K562 (cell line): ENCODE data around the gene ADGRB2. TPM values are rescaled to one million over a fixed set of nuclear protein-coding genes. Genes with fewer than 3 reads are reported as not detected.

Source experiments
- BRD9 ChIP-seq: fragments of 450-650 bp; IDR thresholded peaks from 2 replicates; pipeline ENCODE4 v1.6.1; 2018; ENCODE audit warnings: low read depth; ENCODE audit not compliant: partially characterized antibody
- FOSL1 ChIP-seq: fragments of 200-800 bp; sonication (Bioruptor generic); conservative IDR thresholded peaks from 2 replicates; pipeline ENCODE4 v1.6.1; 2016; ENCODE audit warnings: missing genetic modification characterization, missing compliant biosample characterization
- HDAC1 ChIP-seq, 2 experiments: fragments of 450-650 bp; IDR thresholded peaks; 2 replicates each; pipeline ENCODE4 v1.6.1; 2016 to 2017; ENCODE audit warnings: inconsistent platforms in 1 of 2, mild to moderate bottlenecking in 1 of 2, moderate library complexity in 1 of 2
- KDM2B ChIP-seq: fragments of 250-450 bp; sonication (Bioruptor Pico); IDR thresholded peaks from 2 replicates; pipeline ENCODE4 v1.8.0; 2021; ENCODE audit warnings: mild to moderate bottlenecking, moderate library complexity
- MYC ChIP-seq, 2 experiments: fragments of 250-450 bp in 1 of 2; sonication (Bioruptor Pico) in 1 of 2; IDR thresholded peaks; 2 replicates each; pipeline versions ENCODE4 v1.5.1 to v1.6.1; 2012 to 2021; ENCODE audit warnings: low read depth in 2 of 2, borderline replicate concordance in 1 of 2, improper control_type of control experiment in 1 of 2, low read length in 1 of 2, mild to moderate bottlenecking in 1 of 2, moderate library complexity in 1 of 2
- NR4A1 ChIP-seq, 2 experiments: fragments of 250-450 bp in 1 of 2; fragments of 450-650 bp in 1 of 2; sonication (Bioruptor Pico) in 1 of 2; IDR thresholded peaks; 2 replicates each; pipeline versions ENCODE4 v1.4.0 to v1.6.1; 2016 to 2020; ENCODE audit warnings: mild to moderate bottlenecking in 2 of 2, missing compliant biosample characterization in 1 of 2, missing genetic modification characterization in 1 of 2, moderate library complexity in 1 of 2
- PHB ChIP-seq: fragments of 250-450 bp; sonication (Bioruptor Pico); IDR thresholded peaks from 2 replicates; pipeline ENCODE4 v1.5.0; 2021
- POLR2A ChIP-seq: fragments of 450-650 bp; conservative IDR thresholded peaks from 2 replicates; pipeline ENCODE4 v1.6.1; 2016
- RBBP5 ChIP-seq: fragments of 200-600 bp; sonication (generic); IDR thresholded peaks from 2 replicates; pipeline ENCODE4 v1.6.1; 2012; ENCODE audit warnings: borderline replicate concordance, mild to moderate bottlenecking, low read length, control low read depth, inconsistent platforms; ENCODE audit not compliant: insufficient read depth, poor library complexity, severe bottlenecking
- RCOR1 ChIP-seq, 2 experiments: IDR thresholded peaks; 2 replicates each; pipeline ENCODE4 v1.6.1; 2012; ENCODE audit warnings: low read depth in 2 of 2, low read length in 2 of 2, borderline replicate concordance in 1 of 2, improper control_type of control experiment in 1 of 2
- RNF2 ChIP-seq: sonication (generic); IDR thresholded peaks from 2 replicates; pipeline ENCODE4 v1.6.1; 2016
- SETDB1 ChIP-seq: IDR thresholded peaks from one replicate; pipeline ENCODE4 v1.6.1; 2012; ENCODE audit warnings: low read length, control low read depth, inconsistent platforms
- TGIF2 ChIP-seq: sonication (generic); formaldehyde crosslinking; IDR thresholded peaks from 2 replicates; pipeline ENCODE4 v1.8.1; 2022; ENCODE audit warnings: mild to moderate bottlenecking, missing genetic modification reagents, moderate library complexity
- ZBTB8A ChIP-seq: fragments of 450-650 bp; IDR thresholded peaks from 2 replicates; pipeline ENCODE4 v1.6.1; 2018; ENCODE audit warnings: mild to moderate bottlenecking, moderate library complexity; ENCODE audit not compliant: partially characterized antibody
- ZNF232 ChIP-seq: sonication (generic); formaldehyde crosslinking; IDR thresholded peaks from 2 replicates; pipeline ENCODE4 v1.8.0; 2022; ENCODE audit warnings: mild to moderate bottlenecking, missing genetic modification reagents
- polyA plus RNA-seq, 8 experiments: library from polyadenylated mRNA; depleted of rRNA in 4 of 8; stranded (reverse) in 5 of 8; unstranded in 3 of 8; fragments of >200 nt; fragmentation: Nextera tagmentation in 2 of 8; fragmentation: Illumina TruSeq in 1 of 8; extraction: Ambion mirVana in 2 of 8; extraction: Trizol in 1 of 8; gene quantifications; 2 replicates each; pipeline versions ENCODE4 v1.2.1 to v1.2.3, GENCODE V29; 2011 to 2014; ENCODE audit warnings: inconsistent platforms in 1 of 8, missing spikeins in 1 of 8
- total RNA-seq, 7 experiments: library from RNA; depleted of rRNA in 6 of 7; stranded (reverse); fragments of >200 nt in 6 of 7; fragmentation: Illumina TruSeq in 2 of 7; extraction: Trizol in 2 of 7; gene quantifications; 2 replicates each; pipeline versions ENCODE4 v1.2.1 to v1.2.3, GENCODE V29; 2011 to 2021; ENCODE audit warnings: low replicate concordance in 1 of 7
- TF ChIP-seq, protein P1 (sequence below): sonication (generic); formaldehyde crosslinking; IDR thresholded peaks from 2 replicates; pipeline ENCODE4 v1.8.0; 2022; ENCODE audit warnings: missing genetic modification reagents, mild to moderate bottlenecking, borderline replicate concordance

The ADGRB2 gene
- total and polyA plus RNA-seq, 9 of the 15 experiments (the other 6 are each of a cell fraction or from before 2014, with no cell fraction given): 0.04 to 0.23 (median 0.20) TPM; not detected in 2

DNA sequence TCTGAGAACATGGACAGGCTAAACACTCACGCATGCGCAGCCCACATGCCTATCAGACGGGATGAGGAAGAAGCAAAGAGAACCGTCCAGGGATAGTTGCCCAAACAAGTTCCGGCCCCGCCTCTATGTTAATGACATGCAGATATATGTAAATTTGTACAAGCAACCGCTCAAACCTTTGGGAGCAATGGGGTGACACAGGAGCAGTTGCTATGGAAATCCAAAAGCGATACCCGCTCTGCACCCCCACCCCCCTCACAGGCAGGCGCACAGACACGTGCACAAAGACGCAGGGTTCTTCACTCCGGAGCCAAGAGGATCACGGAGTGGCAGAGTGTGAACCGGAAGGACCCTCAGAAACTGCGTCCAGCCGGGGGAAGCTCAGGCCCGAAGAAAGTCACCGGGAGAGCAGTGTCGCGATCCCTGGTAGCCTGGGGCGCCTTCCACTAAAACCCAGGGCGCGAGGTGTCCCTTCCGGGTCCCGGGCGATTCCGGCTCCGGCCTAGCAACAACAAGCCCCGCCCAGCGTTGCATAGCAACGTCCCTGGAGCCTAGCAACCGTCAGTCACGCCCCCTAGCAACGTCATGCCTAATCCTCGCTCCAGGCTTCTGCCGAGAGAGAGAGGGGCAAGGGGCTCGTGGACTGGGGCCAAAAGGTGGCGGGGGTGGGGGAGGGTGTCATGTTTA is 24.1 kb upstream of the ADGRB2 start (continued):
- TF ChIP-seq RBBP5 (peak; percentile 62), BRD9 (peak; percentile 24), NR4A1 (CRISPR knock-in tag; IDR thresholded peaks at IDR 0.05) (no peak), NR4A1 (tag; IDR thresholded peaks at IDR 0.05) (0 out of 2 replicates have a peak, but pooled peaks have one; percentile 20), TGIF2 (CRISPR knock-in tag) (no peak), ZNF232 (CRISPR knock-in tag) (no peak), SETDB1 (no peak), FOSL1 (0 out of 2 replicates have a peak, but pooled peaks have one; percentile 31), RNF2 (peak; percentile 57; the same call in 1 of the 2 replicates), KDM2B (CRISPR knock-in tag) (0 out of 2 replicates have a peak, but pooled peaks have one; percentile 14), RCOR1 (IDR thresholded peaks at IDR 0.05; ENCODE audit: borderline replicate concordance in 1 of 2, low read depth in 2 of 2, low read length in 2 of 2) (peak in 1 of 2 experiments; percentile 55; a peak in 1 of 4 replicates), MYC (IDR thresholded peaks at IDR 0.05; ENCODE audit: low read depth, low read length) (peak; percentile 79), MYC (CRISPR knock-in tag; IDR thresholded peaks at IDR 0.05; ENCODE audit: borderline replicate concordance, low read depth) (peak; percentile 36; the same call in 1 of the 2 replicates), PHB (CRISPR knock-in tag) (0 out of 2 replicates have a peak, but pooled peaks have one; percentile 39), POLR2A (peak; percentile 90), ZBTB8A (no peak), HDAC1 (IDR thresholded peaks at IDR 0.05) (peak in 1 of 2 experiments; percentile 85; a peak in 2 of 4 replicates)
- TF ChIP-seq, protein P1, sequence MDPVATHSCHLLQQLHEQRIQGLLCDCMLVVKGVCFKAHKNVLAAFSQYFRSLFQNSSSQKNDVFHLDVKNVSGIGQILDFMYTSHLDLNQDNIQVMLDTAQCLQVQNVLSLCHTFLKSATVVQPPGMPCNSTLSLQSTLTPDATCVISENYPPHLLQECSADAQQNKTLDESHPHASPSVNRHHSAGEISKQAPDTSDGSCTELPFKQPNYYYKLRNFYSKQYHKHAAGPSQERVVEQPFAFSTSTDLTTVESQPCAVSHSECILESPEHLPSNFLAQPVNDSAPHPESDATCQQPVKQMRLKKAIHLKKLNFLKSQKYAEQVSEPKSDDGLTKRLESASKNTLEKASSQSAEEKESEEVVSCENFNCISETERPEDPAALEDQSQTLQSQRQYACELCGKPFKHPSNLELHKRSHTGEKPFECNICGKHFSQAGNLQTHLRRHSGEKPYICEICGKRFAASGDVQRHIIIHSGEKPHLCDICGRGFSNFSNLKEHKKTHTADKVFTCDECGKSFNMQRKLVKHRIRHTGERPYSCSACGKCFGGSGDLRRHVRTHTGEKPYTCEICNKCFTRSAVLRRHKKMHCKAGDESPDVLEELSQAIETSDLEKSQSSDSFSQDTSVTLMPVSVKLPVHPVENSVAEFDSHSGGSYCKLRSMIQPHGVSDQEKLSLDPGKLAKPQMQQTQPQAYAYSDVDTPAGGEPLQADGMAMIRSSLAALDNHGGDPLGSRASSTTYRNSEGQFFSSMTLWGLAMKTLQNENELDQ (CRISPR knock-in tag): no peak
